T-helper 2 cell treated with Interferon-gamma antibody and Interleukin-4, amounts not matched to agents 5 μg/mL and 100 μg/mL, for 36 hours (primary cell): ENCODE results near the gene INSL3.

Experiments used
- DNase-seq: peaks from one replicate; pipeline ENCODE4 v3.0.0; 2021; ENCODE audit warnings: low spot score
- H3K27ac Mint-ChIP-seq: one replicate; pipeline ENCODE4 v1.8.0; 2021; ENCODE audit warnings: mild to moderate bottlenecking, mixed read lengths
- H3K27me3 Mint-ChIP-seq: one replicate; pipeline ENCODE4 v1.8.0; 2021; ENCODE audit warnings: low read depth, mixed read lengths
- H3K36me3 Mint-ChIP-seq: one replicate; pipeline ENCODE4 v1.8.0; 2021; ENCODE audit warnings: low read depth, mixed read lengths
- H3K4me1 Mint-ChIP-seq: one replicate; pipeline ENCODE4 v1.8.0; 2021; ENCODE audit warnings: low read depth, mixed read lengths
- H3K4me3 Mint-ChIP-seq: one replicate; pipeline ENCODE4 v1.8.0; 2022; ENCODE audit warnings: mild to moderate bottlenecking, moderate library complexity, mixed read lengths
- H3K9me3 Mint-ChIP-seq: one replicate; pipeline ENCODE4 v1.8.0; 2021; ENCODE audit warnings: mixed read lengths

INSL3 gene

GRCh38 chr19:17775245-17775927 lies 45.9 kb downstream of the INSL3 start:
- Mint-ChIP-seq H3K36me3 (peaks cover 44% of the 10 kb centered on the region), H3K9me3 (no peaks in the 10 kb centered on the region), H3K4me3 (no peak overlapping the region), H3K4me1 (peaks cover 8% of the 10 kb centered on the region), H3K27me3 (no peaks in the 10 kb centered on the region), H3K27ac (no peak overlapping the region)
- no peak for DNase-seq

GRCh38 chr19:17772172-17772571 lies 49.1 kb downstream of the INSL3 start:
- Mint-ChIP-seq H3K4me1 (peaks cover 5% of the 10 kb centered on the region), H3K27me3 (no peaks in the 10 kb centered on the region), H3K4me3 (no peak overlapping the region), H3K27ac (no peak overlapping the region), H3K36me3 (peaks cover 46% of the 10 kb centered on the region), H3K9me3 (no peaks in the 10 kb centered on the region)
- no peak for DNase-seq

GRCh38 chr19:17770613-17771012 lies 50.7 kb downstream of the INSL3 start:
- H3K4me3 Mint-ChIP-seq = no peak overlapping the region
- H3K4me1 Mint-ChIP-seq = peaks cover 3% of the 10 kb centered on the region
- no peaks in the 10 kb centered on the region for H3K27me3 Mint-ChIP-seq

GRCh38 chr19:17767559-17767958 lies 53.8 kb downstream of the INSL3 start:
- Mint-ChIP-seq H3K4me1 (peaks cover 3% of the 10 kb centered on the region), H3K9me3 (no peaks in the 10 kb centered on the region), H3K36me3 (peaks cover 53% of the 10 kb centered on the region), H3K4me3 (no peak overlapping the region), H3K27me3 (no peaks in the 10 kb centered on the region), H3K27ac (no peak overlapping the region)
- no peak for DNase-seq

More at GRCh38 chr19:17770613-17771012, 50.7 kb downstream of the INSL3 start:
- H3K36me3 Mint-ChIP-seq = peaks cover 50% of the 10 kb centered on the region
- H3K9me3 Mint-ChIP-seq = no peaks in the 10 kb centered on the region
- no peak for DNase-seq
- H3K27ac Mint-ChIP-seq = no peak overlapping the region

GRCh38 chr19:17766543-17767131 lies 54.7 kb downstream of the INSL3 start:
- peaks cover 5% of the 10 kb centered on the region for H3K4me1 Mint-ChIP-seq
- H3K27me3 Mint-ChIP-seq = no peaks in the 10 kb centered on the region
- no peak for DNase-seq
- H3K4me3 Mint-ChIP-seq = no peak overlapping the region
- H3K9me3 Mint-ChIP-seq = no peaks in the 10 kb centered on the region
- H3K36me3 Mint-ChIP-seq = peaks cover 50% of the 10 kb centered on the region
- peak overlapping the region; percentile 26 for H3K27ac Mint-ChIP-seq
